GM19395 (cell line): ENCODE data around the gene NME2.
"Not testable (repeated sequence)": the region's sequence is repeated elsewhere in the genome, so short reads cannot be mapped to it uniquely, and the experiment has no call there.

Experiments used
- ATAC-seq: cut with Tn5 transposase; IDR thresholded peaks from one replicate; pipeline ENCODE4 v1.9.1; 2021; ENCODE audit warnings: mild to moderate bottlenecking, moderate library complexity; ENCODE audit not compliant: unreplicated experiment

Gene NME2

GRCh38 chr17:51166198-51166986 lies at the start of gene NME2:
Gene NME2 (plus strand): TSS chr17:51166411. CDS start chr17:51166831, 420 bp downstream.
- ATAC-seq = peak; percentile 85

DNA sequence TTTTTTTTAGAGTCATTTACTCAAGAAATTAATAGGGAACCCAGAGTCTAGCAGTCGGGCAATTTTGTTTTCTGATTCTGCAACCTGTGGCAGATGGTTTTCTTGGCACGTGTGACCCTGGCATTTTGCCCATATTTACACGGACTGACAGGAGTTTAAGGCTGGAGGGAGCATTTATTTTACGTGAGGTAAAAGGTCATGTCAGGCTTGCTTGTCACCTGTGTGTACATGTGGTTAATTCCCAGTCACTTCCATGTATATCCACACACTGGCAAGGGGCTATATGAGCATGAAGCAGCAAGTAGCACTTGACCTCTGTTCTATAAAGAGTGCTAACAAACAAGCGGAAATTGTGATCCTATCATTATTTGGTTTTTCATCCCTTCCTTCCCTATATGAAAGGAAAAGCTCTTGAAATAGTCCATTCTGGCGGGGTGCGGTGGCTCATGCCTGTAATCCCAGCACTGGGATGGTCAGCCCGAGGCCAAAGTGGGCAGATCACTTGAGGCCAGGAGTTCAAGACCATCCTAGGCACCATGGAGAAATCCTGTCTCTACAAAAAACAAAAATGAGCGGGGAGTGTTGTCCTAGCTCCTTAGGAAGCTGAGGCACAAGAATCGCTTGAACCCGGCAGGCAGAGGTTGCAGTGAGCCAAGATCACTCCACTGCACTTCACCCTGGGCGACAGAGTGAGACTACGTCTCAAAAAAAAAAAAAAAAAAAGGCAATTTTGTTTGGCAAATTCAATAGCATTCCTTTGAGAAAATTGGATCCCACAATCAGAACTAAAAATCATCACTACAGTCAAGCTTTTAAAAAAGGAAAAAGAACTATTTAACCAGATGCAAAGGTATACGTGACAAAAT lies 47.6 kb upstream of the NME2 start:
- ATAC-seq = no peak

DNA sequence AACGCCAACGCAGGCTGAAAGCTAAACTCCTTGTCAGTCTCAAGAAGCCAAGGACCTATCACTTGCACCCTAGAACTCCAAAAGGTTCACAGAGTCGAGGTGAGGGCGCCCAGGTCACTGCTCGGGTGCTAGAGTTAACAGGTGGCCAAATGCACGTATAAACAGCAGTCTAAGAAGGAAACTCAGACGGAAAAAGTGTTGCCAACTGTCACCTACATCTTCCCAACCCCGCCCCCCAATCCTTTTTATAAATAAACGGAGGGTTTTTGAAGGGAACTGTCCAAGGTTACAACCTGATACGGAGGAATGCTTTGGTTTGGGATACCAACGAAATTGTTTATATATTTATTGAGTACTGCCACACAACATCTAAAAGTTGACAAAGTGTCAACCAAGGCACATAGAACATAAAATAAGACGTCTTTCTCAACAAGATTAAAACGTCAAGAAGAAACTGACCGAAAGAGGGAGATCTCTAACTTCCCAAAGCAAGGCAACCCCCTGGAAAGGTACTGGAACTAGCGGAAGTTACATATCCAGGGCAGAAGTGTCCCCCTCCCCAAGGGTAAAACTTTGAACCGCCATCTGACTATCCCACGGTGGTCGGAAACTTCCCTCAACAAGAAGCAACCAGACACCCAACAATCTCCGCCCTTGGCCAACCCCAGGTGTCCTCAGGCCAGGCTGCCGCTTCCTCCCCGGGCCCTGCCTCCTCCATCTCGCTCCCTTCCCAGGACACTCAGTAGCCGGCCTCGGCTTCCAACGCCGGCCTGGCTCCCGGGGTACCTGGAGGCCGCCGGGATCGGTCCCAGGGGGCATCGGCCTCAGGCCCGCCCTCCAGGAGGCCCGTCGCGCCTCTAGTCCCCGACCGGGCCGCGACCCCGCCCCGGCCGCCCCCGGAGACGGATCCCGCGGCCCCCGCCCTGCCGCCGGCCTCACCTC lies 46.5 kb upstream of the NME2 start:
- ATAC-seq = peak; percentile 26

GRCh38 chr17:51120357-51120738 lies 45.9 kb upstream of the NME2 start:
- ATAC-seq = peak; percentile 42

DNA sequence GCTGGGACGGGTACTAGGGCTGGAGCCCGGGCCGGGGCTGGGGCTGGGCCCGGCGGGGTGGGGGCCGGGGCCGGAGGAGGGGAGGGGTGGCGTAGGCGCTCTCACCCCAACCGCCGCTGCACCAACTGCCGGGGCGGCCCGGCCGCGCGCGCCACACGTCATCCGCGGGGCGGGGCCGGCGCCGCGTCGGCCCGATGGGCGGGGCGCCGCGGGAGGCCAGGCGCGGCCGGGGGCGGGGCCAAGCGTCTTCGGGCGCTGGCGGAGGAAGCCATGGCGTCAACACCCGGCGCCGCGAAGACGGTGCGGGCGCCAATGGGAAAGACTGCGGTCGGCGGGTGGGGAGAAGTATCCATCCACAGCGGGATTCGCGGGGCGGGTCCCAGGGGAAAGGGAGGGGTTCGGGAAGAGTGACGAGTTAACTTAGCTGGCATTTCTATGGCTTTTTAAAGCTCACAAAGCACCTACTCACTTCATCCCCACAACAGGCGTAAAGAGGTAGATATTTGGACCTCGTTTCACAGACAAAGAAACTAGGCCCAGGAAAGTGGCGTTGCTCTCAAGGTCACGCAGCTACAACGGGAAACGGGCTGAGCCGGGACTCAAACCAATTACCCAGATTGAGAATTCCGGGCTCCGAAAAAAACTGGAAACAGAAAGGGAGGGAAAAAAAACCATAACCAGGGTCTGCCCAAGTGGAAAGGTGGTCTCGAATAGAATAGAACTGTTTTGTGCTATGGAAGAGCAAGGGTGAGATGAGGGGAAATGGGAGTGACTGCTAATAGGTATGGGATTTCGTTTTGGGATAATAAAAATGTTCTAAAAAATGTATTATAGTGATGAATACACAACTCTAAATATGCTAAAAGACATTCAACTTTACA lies 45.2 kb upstream of the NME2 start, which contains the start of gene SPAG9:
Gene SPAG9 (minus strand): TSS at position 130 of the 881 bp plus-strand sequence. CDS start 212 bp downstream, outside the sequence.
- ATAC-seq = peak; percentile 62

DNA sequence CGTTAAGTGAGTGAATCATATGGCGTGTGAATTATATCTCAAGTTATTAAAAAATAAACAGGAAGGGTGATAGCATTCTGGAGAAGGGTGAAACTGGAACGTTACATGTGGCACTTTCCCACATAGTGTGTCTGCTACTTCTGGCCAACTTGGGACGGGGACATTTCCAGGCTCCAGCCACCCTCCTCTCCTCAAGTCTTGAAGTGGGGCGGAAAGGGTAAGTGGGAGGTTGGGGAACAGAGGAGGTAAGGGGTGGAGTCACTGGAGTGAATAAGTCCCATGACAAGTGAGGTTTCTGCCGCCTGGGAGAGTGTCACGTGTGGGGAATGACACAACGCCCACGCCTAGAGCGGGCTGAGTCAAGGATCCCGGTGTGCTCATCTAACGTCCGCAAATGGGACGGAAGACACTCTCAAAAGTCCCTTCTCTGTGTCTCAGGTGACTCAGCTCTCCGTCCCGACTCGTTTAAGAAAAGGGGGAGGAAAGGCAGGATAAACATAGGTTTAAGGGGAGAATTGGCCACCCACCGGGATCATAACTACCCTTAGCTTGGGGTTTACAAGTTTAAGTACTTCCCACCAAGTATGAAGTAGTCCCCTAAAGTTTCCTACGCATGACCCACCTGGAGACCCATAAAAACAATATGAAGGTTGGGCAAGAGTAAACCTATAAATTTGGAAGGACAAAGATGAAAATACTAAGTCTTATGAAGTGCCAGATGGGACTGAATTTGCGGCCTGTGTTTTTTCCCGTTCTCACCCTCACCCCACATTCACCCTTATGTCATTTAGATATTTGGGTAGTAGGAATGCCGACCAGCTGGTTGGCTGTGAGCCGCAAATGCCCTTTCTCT lies 44.4 kb upstream of the NME2 start:
- ATAC-seq = peak; percentile 42

DNA sequence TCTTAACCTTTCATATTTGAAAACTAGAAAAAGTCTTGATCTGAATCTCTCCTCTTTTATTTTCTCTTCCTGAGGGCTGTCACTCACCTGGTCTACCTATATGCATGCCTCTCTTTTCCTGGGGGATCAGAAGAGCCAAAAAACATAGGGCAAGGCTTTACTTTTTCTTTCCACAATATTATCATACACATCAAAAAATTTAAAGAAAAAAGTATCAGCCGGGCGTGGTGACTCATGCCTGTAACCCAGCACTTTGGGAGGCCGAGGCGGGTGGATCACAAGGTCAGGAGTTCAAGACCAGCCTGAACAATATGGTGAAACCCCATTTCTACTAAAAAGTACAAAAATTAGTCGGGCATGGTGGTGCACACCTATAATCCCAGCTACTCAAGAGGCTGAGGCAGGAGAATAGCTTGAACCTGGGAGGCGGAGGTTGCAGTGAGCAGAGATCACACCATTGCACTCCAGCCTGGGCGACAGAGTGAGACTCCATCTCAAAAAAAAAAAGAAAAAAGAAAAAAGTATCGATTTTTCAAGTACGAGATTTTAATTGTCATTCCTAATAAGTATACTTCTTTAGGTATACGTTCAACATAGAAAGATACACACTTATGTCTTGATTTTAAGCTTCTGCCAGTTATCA lies 43.6 kb upstream of the NME2 start:
- ATAC-seq = not testable (repeated sequence)

- no peak for ATAC-seq
Observed at GRCh38 chr17:51124640-51125503, 41.3 kb upstream of the NME2 start.

GRCh38 chr17:51128076-51128475 lies 38.1 kb upstream of the NME2 start:
- no peak for ATAC-seq

GRCh38 chr17:51132964-51133319 lies 33.3 kb upstream of the NME2 start:
- peak; percentile 57 for ATAC-seq

GRCh38 chr17:51133365-51133764 lies 32.8 kb upstream of the NME2 start:
- ATAC-seq = no peak

DNA sequence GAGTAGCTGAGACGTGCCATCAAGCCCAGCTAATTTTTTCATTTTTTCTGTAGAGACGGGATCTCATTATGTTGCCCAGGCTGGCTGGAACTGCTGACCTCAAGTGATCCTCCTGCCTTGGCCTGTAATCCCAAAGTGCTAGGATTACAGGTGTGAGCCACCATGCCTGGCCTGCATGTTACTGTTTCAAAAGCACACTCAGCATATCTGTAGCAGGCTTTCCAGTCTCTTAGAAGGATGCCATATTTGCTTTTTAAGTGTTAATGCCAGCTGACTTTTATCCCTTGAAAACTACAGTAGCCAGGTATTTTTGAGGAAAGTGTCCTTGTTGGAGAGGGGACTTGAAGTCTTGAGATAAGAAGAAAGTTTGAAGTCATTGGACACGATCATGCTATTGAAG lies 30.3 kb upstream of the NME2 start:
- ATAC-seq = no peak

- no peak for ATAC-seq
Observed at GRCh38 chr17:51142597-51142996, 23.6 kb upstream of the NME2 start.

GRCh38 chr17:51144266-51145022 lies 21.8 kb upstream of the NME2 start:
- ATAC-seq = no peak

DNA sequence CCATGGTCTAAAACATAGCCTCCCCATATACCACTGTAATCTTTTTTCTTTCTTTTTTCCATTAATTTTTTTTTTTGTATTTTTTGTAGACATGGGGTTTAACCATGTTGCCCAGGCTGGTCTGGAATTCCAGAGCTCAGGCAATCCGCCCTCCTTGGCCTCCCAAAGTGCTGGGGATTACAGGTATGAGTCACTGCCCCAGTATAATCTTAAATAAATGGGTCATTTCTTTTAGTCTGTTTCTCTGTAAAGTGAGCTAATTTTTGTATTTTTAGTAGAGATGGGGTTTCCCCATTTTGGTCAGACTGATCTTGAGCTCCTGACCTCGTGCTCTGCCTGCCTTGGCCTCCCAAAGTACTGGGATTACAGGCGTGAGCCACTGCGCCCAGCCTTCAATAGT lies 18.6 kb upstream of the NME2 start:
- no peak for ATAC-seq

GRCh38 chr17:51149163-51149562 lies 17.0 kb upstream of the NME2 start:
- no peak for ATAC-seq

DNA sequence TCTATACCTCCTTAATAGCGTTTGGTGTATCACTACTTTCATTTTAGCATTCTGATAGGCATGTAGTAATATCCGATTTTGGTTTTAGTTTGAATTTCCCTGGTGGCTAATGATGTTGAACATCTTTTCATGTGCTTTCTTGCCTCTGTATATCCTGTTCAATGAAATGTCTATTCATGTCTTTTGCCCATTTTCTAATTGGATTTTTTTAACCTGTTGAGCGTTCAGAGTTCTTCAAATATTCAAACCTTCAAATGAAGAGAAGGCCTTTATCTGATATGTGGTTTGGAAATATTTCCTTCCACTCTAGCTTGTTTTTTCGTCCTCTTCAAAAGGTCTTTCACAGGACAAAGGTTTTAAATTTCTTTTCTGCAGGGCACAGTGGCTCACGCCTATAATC lies 15.3 kb upstream of the NME2 start:
- no peak for ATAC-seq
